PC-9 (cell line): ENCODE data around the gene TTC7B.

Source experiments
- CTCF ChIP-seq: fragments of 200-600 bp; sonication (generic); conservative IDR thresholded peaks from 2 replicates; pipeline ENCODE4 v1.6.1; 2017; ENCODE audit warnings: mixed run types, antibody characterized with exemption, mild to moderate bottlenecking, moderate library complexity
- EZH2 ChIP-seq: fragments of 200-600 bp; sonication (generic); IDR thresholded peaks from 2 replicates; pipeline ENCODE4 v1.8.0; 2017; ENCODE audit warnings: antibody characterized with exemption, low read depth

- TF ChIP-seq CTCF (no peak), EZH2 (no peak)
These were observed 326.9 kb downstream of the TTC7B start for GRCh38 chr14:90489306-90489705.
